ENCODE results near the gene TMTC1.
"Not testable (repeated sequence)": the region's sequence is repeated elsewhere in the genome, so short reads cannot be mapped to it uniquely, and the experiment has no call there.

TMTC1 gene

GRCh38 chr12:29783773-29784666, at the start of gene TMTC1:
TMTC1 (minus strand) TSS chr12:29783942; CDS start chr12:29783751, 191 bp downstream.
- no peak for DNase-seq

DNA sequence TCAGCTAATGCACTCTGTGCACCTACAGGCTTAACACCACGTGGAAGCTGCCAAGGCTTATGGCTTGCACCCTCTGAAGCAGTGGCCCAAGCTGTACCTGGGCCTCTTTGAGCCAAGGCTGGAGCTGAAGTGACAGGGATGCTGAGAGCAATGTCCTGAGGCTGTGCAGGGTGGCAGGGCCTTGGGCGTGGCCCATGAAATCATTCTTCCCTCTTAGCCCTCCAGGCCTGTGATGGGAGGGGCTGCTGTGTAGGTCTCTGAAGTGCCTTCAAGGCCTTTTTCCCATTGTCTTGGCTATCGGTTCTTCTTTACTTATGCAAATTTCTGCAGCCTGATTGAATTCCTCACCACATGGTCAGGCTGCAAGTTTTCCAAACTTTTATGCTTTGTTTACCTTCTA, 47.4 kb upstream of the TMTC1 start:
- no peak for DNase-seq

- no peak for DNase-seq
Measured at GRCh38 chr12:29830391-29830790, 46.6 kb upstream of the TMTC1 start.

DNA sequence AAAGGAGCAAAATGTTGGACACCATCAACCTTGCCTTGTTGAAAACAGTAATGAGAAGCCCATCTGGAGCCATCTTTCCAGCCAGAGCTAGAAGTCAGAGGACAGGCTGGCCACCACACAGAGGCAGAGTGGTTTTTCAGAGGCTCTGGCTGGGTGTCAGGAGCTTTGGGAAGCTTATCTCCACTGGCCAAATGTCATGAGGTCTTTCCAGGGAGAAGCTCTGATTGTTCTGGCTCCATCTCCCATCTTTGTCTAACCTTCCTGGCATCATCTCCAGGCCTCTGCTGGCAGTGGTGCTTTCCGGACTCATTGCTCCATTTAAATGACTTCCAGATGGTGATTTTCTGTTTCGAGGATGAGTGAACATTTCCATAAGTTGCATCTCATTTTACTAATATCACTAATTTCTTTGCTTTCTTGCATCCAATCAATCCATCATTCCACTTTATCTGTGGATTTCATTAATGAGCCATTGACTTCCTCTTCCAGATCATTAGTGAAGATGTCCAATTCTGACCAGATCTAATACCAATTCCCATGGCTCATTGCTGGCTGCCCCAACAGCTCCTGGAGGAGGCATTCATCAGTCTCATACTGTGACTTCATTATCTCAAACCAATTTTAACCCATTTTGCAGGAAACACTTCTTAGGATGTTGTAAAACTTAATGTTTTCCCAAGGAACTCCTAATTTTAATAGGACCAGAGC, 35.3 kb upstream of the TMTC1 start:
- DNase-seq, result no peak

DNA sequence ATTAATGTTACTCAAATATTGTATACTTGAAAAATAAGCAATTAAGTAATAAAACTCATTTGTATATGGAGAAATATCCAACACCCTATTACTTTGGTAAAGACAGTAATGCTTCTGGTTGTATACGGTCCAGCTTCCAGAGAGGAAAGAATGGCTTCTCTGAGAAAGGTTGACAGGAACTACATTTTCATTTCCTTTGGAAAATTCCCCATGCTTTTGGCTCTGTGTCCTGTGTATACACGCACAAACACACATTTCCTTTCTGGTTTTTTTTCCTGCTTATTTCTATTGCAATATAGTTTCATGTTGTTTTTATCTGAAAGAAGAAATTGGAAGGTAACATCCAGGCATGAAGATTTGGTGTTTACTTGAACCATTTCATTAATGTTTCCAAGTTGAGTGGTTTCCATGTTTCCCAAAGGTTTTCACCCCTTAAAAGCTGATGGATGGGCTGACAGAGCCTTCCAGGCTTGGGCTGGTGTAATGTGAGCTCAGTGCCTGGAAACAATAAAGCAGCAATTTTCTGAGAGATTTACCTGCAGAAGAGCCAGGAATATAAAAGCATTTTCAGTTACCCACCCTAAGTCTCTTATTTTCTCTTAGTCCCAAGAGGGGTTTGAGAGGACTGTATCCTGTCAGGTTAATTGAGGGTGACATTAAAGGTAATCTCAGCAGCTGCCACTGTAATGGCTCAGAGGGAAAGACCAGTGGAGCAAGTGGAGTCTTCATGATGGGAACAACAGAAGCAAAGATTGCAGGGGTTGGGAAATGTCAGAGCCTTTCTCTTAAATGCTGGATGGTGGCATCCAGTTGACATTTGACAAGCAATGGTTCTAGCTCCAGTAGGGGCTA, 33.4 kb upstream of the TMTC1 start:
- DNase-seq, result no peak

DNA sequence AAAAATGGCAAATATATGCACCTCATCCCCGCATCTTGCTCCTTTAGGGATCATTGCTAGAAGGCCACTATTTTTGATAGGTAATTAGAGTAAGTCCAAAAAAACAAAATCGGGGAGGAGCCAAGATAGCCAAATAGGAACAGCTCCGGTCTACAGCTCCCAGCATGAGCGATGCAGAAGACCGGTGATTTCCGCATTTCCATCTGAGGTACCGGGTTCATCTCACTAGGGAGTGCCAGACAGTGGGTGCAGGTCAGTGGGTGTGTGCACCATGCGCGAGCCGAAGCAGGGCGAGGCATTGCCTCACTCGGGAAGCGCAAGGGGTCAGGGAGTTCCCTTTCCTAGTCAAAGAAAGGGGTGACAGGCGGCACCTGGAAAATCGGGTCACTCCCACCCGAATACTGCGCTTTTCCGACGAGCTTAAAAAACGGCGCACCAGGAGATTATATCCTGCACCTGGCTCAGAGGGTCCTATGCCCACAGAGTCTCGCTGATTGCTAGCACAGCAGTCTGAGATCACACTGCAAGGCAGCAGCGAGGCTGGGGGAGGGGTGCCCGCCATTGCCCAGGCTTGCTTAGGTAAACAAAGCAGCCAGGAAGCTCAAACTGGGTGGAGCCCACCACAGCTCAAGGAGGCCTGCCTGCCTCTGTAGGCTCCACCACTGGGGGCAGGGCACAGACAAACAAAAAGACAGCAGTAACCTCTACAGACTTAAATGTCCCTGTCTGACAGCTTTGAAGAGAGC, 26.0 kb upstream of the TMTC1 start:
- DNase-seq, result not testable (repeated sequence)

GRCh38 chr12:29807129-29807528, 23.4 kb upstream of the TMTC1 start:
- DNase-seq, result no peak

DNA sequence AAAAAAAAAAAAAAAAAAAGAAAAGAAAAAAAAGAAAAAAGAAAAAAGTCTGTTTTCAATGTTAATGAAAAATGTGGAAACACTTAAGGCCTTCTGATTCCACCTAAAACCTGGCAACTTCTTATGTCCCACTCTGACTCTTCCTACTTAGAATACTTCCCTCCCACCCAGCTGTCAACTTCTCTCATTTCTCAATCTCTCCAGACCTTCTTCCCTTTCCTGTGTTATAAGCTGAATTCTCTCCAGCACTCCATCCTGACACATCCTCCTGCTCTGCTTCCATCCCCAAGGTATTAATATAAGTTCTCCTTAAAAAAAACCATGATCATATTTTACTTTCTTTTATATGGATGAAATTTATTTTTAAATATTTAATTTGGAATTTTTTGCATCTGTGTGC, 20.3 kb upstream of the TMTC1 start:
- no peak for DNase-seq

DNA sequence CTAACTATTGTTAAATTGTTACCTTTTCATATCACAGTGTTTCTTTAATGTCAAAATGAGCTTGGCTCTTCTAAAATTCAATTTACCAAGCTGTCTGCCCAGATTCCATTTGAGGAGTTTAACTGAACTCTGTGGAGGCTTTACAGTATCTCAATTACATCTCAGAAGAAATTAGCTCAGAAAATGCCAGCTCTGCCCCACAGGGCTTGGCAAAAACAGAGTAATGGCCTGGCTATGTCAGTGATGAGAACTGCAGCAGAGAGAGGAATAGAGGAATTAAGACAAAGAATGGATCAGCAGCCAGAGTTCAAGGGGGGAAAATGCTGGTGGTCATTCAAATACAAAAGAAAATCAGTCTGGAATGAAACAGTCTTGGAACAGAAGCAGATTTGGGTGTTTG, 15.8 kb upstream of the TMTC1 start:
- DNase-seq, result no peak

DNA sequence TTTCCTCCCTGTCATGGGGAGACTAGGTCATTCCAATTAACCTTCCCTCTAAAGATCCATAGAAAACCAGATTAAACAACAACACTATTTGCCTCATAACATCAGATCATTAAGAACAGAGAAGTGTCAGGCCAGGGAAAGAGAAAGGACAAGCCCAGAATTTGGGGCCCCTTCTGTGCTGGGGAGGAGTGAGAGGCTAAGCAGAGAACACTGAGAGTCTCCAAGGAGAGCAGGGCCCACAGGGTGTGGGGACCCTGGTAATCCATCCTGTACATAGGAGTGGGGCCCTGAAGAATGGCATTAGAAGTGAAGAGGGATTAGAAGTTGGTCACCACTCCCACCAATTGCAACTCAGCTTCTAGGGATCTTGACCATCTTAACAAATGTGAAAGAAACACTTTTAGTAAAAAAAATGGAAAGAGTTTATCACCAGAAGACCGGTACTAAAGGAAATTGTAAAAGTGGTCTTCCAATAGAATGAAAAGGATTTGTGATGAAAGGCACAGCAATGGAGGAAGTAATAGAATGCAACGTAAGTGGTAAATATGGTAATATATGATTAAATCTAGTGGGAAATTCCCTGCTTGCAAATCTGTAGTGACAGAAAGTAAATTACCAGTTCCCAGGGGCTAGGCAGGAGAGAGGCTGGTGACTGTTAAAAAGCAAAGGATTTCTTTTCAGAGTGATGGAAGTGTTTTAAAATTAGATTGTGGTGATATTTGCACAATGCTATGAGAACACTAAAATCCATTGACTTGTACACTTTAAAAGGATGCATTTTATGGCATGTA, 14.0 kb upstream of the TMTC1 start:
- DNase-seq, result no peak

DNA sequence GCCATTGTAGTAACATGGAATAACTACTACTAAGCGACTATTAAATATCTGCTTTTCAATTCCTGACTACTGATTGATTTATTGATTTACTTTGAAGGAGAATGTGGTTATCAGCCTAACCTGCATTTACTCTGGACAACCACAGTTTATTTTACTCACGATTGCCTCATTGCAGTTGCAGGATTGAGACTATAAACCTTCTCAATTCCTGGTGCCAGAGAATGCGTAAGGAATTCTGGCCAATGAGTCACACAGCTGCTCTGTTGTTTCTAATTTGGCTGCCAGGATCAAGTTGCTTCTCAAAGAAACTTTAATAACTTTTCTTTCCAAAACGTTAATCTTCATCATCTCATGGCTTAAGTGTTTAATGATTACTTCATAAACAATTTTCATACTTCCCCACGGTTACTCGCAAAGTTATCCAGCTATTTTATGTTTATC, 13.1 kb upstream of the TMTC1 start:
- no peak for DNase-seq

- DNase-seq, result no peak
Measured at GRCh38 chr12:29795715-29796114, 12.0 kb upstream of the TMTC1 start.

DNA sequence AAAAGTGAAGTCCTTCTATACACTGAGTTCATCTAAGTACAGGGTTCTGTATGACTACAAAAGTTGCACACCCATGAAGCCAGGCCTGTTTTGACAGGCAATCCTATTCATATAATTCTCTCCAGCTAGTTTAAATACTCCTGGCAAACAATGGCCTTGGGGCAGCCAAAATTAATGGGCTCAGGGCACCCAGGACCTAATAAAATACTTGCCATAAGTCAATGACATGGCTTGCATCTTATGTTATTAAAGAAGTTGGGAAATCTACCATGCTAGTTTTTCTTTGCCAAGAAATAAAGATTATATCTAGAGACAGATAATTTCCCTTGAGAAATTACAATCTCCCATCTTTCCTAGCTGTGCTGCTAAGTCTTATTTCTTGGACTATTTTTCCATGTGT, 11.1 kb upstream of the TMTC1 start:
- DNase-seq, result no peak

DNA sequence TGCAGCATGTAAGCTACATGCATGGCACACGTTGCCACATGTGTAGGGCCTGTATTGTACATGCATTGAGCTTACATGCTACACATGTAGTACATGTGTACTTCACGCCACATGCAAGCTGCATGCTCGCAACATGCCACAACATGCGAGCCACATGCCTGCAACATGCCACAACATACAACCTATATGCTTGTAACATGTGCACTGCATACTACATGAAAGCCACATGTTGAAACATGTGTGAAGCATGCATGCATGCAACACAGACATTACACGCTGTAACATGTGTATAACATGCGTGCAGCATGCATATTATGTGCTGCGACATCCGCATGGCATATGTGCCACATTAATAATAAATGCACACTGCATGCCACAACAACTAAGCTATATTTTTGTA, 9.1 kb upstream of the TMTC1 start:
- no peak for DNase-seq

GRCh38 chr12:29792132-29792531, 8.4 kb upstream of the TMTC1 start:
- DNase-seq, result no peak

- no peak for DNase-seq
Measured at GRCh38 chr12:29782871-29783772, 620 bp downstream of the TMTC1 start.

DNA sequence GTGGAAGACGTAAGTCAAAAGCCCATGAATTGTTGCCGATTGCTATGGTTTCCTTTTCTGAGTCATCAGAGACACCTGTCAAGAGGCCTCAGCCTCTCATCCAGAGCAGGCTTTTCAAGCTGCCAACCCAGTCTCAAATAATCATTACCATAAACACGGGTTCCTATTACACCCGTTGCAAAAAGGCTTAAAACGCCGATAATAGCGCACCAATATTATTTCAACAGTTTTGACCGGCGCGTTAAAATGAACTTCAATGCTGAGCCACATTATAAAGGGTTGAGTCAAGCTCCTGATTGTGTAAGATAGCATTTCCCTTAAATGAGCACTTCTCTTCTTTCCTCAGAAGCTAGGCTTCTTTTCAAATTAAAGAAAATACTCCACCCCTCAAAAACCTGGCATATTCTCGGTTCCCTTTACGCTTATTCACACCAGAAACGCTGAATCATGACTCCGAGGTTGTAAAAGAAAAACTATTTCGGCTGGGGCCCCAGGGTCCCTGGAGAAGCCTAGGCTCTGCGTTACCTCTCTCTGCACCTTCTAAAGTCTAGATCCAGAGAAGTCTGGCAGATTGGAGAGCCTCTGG, 1.4 kb downstream of the TMTC1 start:
- DNase-seq, result no peak

GRCh38 chr12:29781705-29782266, 2.0 kb downstream of the TMTC1 start:
- DNase-seq, result no peak

- no peak for DNase-seq
Measured at GRCh38 chr12:29781188-29781587, 2.6 kb downstream of the TMTC1 start.

DNA sequence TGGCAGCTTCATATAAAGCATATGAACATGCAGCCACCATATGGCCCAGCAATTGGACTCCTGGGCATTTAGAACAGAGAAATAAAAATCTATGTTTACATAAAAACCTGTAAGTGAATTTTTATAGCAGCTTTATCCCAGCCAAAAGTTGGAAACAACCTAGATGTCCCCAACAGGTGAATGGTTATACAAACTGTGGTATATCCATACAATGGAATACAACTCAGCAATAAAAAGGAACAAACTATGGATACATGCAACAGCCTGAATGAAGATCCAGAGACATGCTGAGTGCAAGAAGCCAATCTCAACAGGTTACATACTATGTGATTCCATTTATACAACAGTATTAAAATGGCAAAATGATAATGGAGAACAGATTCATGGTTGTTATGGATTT, 3.7 kb downstream of the TMTC1 start:
- no peak for DNase-seq
